ENCODE results near the gene OR4N2.
"Not testable (repeated sequence)": the region's sequence is repeated elsewhere in the genome, so short reads cannot be mapped to it uniquely, and the experiment has no call there.

OR4N2 gene

DNA sequence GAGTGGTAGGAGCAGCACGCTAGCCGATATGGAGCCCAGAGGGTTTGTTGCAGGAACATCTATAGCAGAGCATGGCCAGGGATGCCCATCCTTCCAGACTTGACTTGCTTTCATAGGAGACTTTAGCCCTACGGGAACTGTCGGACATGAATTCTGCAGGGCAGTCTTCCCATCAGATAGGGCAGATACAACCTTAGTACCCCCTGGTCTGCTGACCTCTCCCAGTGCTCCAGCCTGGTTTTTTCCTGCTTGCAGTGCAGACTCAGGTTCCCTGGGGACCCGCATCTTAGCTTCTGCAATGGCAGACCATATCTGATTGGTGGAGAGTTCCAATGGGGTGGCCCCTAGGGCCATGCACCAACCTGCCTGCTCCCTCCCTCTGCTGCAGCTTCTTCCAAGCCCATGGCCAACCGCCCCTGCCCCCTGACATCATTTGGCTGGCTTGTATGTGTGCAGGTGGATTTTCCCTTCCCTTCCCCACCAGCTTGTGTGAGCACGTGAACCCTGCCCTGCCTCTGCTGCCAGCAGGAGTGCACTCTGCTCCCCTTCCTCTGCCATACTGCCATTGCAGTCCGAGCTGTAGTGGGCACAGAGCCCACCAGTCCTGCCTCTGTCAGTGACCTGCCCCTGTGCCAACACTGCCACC is 30.8 kb downstream of the OR4N2 start:
- not testable (repeated sequence) for DNase-seq

DNA sequence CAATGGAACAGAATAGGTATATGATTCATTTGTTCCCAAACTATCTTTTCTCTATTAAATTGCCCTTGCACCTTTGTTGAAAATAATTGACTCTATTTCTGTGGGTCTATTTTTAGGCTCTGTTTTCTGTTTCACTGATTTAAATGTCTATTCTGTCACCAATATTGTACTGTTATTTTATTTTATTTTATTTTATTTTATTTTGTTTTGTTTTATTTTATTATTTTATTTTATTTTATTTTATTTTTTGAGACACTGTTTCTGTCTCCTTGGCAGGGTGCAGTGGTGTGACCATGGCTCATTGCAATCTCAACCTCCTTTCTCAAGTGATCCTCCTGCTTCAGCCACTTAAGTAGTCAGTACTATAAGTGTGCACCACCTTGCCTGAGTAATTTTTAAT is 34.9 kb downstream of the OR4N2 start:
- DNase-seq, result no peak

DNA sequence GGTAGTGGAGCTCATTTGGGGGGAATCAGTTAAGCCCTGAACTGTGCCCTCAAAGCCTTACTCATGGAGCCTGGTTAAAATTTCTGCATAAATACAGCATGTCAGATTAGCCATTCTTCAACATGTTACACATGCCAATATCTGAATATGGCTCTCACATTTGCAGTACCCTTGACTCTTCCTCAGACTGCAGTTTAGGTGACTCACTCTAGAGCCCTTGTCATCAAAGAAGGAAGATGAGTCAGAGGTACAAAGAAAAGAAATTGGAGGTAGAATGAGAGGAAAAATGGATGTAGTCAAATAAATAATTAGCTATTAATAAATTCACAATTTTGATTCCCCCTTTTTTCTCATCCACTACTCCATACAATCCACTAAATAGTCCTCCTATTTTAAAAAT is 47.8 kb downstream of the OR4N2 start:
- DNase-seq, result no peak

DNA sequence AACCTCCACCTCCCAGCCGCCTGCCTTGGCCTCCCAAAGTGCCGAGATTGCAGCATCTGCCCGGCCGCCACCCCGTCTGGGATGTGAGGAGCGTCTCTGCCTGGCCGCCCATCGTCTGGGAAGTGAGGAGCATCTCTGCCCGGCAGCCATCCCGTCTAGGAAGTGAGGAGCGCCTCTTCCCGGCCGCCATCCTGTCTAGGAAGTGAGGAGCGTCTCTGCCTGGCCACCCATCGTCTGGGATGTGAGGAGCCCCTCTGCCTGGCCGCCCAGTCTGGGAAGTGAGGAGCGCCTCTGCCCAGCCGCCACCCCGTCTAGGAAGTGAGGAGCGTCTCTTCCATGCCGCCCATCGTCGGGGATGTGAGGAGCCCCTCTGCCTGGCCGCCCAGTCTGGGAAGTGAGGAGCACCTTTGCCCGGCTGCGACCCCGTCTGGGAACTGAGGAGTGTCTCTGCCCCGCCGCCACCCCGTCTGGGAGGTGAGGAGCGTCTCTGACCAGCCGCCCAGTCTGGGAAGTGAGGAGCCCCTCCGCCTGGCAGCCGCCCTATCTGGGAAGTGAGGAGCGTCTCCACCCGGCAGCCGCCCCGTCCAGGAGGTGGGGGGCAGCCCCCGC is 62.6 kb downstream of the OR4N2 start:
- DNase-seq, result not testable (repeated sequence)

DNA sequence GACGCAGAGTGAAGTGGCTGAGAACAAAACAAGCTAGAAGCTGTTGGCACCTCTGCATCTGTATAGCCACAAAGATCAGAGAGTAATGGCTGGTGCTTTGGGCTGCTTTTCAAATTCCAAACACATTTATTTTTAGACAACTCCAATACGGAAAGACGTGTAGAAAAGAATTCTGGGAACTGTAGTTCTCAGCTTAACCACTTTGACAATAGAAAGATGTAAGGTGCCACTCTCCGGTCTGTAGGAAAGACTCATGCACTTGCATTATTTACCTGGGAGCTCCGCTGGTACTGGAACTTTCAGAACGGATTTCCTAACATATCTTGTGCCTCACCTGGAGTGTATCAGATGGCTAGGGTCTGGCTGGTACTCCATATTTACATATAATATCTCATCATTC is 69.6 kb downstream of the OR4N2 start:
- no peak for DNase-seq

DNA sequence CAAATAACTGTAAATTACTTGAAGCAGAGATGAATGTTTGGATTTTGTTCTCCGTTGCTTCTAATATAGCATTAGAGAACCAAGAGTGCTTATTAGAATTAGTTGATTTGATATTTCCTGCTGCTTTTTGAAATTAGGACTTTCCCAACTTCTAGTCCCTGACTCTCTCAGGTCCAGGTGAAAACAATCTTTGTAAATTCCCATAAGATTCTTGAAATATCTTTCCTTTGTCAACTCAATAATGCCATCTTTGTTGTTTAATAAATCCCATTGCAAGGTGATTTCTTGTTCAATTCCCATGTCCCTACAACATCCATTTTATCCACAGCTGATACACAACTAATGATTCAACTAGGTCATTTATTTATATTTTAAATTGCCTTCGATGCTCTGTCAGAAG is 71.3 kb downstream of the OR4N2 start, which contains the start of gene OR4K2:
Gene OR4K2, plus strand, starts transcription at position 301 of the 400 bp plus-strand sequence. CDS start 1,126 bp downstream, outside the sequence.
- DNase-seq, result no peak

DNA sequence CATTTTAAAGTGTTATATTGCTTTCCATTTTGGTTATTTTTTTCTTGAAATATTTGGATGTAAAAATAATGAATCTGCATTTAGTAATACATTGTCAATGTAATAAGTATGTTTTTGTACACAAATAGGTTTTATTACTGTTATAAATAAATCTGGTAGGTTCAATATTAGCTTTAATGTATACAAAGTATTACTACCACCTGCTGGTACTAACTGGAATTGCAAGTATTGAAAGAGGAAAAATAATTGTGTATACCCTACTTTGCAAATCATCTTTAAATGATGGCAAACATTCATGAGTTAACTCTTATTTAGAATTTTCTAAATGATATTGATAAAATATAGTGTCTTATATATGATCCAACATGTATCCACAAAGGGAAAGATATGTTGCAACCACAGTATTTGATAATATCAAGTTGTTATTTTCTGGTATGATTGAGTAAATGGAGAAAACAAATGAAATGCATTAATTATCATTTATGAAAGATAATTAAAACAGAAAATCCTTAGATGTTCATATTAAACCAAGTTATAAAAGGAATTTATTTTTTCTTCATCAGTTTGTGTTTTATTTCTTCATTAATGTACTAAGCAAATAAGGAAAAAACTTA is 74.6 kb downstream of the OR4N2 start:
- no peak for DNase-seq

Data from stimulated activated CD4-positive, alpha-beta T cell treated with anti-CD3 and anti-CD28 coated beads, Interleukin-1b, Interleukin-23, amount 100 ng/mL, for 48 hours (primary cell).